Measurements from ENCODE around the gene ADA. TPM values are rescaled to one million over a fixed set of nuclear protein-coding genes. Genes with fewer than 3 reads are reported as not detected.
"Not testable (repeated sequence)": the region's sequence is repeated elsewhere in the genome, so short reads cannot be mapped to it uniquely, and the experiment has no call there.

The ADA gene
- total RNA-seq: 10 to 100 TPM in 2 of 3 donors, 1 to 10 TPM in 1; 8.8 to 13.5 (median 12.5) TPM

- Mint-ChIP-seq H3K27me3 (ENCODE audit: low read depth) (no peaks in the 10 kb centered on the region), H3K36me3 (ENCODE audit: insufficient read depth) (no peaks in the 10 kb centered on the region), H3K4me1 (ENCODE audit: low read depth) (peaks cover 47% of the 10 kb centered on the region), H3K9me3 (no peaks in the 10 kb centered on the region), H3K4me3 (peak within 1 kb of the TSS; percentile 84)
- DNase-seq (no peak), ATAC-seq (peak; percentile 60 to 63)
Measured at GRCh38 chr20:44651684-44652423, at the start of gene ADA. TSS of gene ADA (minus strand) at chr20:44651699. CDS start at chr20:44651607, 92 bp downstream.

- no peak for DNase-seq
- no peaks in the 10 kb centered on the region for H3K9me3 Mint-ChIP-seq
- no peaks in the 10 kb centered on the region for H3K4me1 Mint-ChIP-seq (ENCODE audit: low read depth)
- H3K4me3 Mint-ChIP-seq: no peak overlapping the region
- ATAC-seq: no peak
- H3K27me3 Mint-ChIP-seq (ENCODE audit: low read depth): peaks cover 3% of the 10 kb centered on the region
- H3K36me3 Mint-ChIP-seq (ENCODE audit: insufficient read depth): no peaks in the 10 kb centered on the region
Measured at GRCh38 chr20:44700306-44700705, 48.8 kb upstream of the ADA start.

DNA sequence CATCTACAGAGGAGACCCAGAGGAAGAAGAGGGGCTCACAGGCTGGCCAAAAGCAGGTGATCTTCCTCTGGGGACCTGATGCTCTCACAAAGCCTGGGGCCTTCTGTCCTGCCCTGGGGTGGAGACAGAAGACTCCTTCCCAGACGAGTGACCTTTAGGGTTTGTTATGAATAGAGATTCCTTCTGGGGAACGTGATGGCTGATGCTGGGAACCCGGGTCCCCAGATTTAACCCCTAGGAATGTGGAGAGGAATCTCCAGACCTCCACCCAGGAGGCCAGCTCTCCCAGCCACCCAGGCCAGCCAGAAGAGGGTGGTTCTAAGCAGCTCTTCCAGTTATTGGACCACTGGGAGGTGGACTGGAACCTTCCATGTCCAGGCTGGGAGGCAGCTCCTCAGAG, 46.9 kb upstream of the ADA start:
- Mint-ChIP-seq H3K4me3 (no peak overlapping the region), H3K36me3 (ENCODE audit: insufficient read depth) (no peaks in the 10 kb centered on the region), H3K4me1 (ENCODE audit: low read depth) (no peaks in the 10 kb centered on the region), H3K9me3 (no peaks in the 10 kb centered on the region), H3K27me3 (ENCODE audit: low read depth) (peaks cover 3% of the 10 kb centered on the region)
- DNase-seq (no peak), ATAC-seq (no peak)

DNA sequence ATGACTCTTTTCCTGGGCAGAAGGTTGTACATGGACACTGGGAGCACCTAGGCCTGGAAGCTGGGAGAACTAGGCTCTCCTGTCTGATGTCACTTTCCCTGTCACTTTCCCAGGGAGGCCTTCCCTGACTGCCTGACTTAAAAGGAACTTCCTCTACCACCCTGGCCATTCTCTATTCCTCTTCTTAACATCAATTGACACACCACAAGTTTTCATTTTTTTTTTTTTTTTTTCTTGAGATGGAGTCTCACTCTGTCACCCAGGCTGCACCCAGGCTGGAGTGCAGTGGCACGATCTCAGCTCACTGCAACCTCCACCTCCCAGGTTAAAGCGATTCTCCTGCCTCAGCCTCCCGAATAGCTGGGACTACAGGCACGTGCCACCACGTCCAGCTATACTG, 45.5 kb upstream of the ADA start:
- not testable (repeated sequence) for DNase-seq; ATAC-seq; H3K9me3 Mint-ChIP-seq; H3K36me3 Mint-ChIP-seq (ENCODE audit: insufficient read depth); H3K4me3 Mint-ChIP-seq; H3K4me1 Mint-ChIP-seq (ENCODE audit: low read depth); H3K27me3 Mint-ChIP-seq (ENCODE audit: low read depth)

DNA sequence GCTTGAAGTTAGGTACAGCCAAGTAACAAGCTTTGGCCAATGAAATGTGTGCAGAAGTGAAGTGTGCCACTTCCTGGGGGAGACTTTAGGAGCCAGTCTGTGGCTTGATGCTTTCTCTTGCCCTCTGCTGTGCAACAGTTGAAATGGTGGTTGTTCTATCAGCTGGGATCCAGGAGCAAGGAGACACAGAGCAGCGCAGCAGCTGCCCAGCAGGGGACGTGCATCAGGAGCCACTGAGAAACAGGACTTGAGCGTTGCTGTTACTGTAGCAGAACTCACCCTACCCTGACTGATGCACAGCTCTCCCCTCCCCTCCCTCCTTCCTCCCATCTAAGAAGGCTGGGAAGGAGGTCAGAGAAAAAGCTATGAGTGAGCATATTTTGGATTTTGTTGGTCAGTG, 44.8 kb upstream of the ADA start:
- ATAC-seq (no peak), DNase-seq (no peak)
- Mint-ChIP-seq H3K9me3 (no peaks in the 10 kb centered on the region), H3K4me3 (no peak overlapping the region), H3K36me3 (ENCODE audit: insufficient read depth) (no peaks in the 10 kb centered on the region), H3K4me1 (ENCODE audit: low read depth) (no peaks in the 10 kb centered on the region), H3K27me3 (ENCODE audit: low read depth) (peaks cover 3% of the 10 kb centered on the region)

DNA sequence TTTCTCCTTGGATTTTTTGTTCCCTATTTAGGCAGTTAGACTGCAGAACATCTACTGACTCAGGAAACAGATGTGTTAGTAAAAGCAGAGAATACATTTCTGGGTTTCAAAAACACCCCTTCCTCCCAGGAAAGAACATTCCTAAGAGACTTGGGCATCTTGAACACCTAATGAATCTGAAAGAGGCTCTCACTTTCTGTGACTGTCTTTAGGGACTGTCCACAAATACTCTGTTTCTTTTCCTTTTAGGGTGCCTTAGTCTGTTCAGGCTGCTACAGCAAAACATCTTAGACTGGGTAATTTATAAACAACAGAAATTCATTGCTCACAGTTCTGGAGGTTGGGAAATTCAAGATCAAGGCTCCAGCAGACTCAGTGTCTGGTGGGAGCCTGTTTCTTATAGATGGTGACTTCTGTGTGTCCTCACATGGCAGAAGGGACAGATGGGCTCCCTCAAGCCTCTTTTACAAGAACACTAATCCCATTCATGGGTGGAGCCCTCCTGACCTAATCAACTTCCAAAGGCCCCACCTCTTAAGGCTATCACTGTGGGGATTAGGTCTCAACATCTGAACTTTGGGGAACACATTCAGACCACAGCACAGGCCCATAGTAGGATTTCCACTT, 44.3 kb upstream of the ADA start:
- H3K9me3 Mint-ChIP-seq: no peaks in the 10 kb centered on the region
- no peaks in the 10 kb centered on the region for H3K36me3 Mint-ChIP-seq (ENCODE audit: insufficient read depth)
- H3K4me3 Mint-ChIP-seq: no peak overlapping the region
- no peak for ATAC-seq
- no peak for DNase-seq
- no peaks in the 10 kb centered on the region for H3K4me1 Mint-ChIP-seq (ENCODE audit: low read depth)
- no peaks in the 10 kb centered on the region for H3K27me3 Mint-ChIP-seq (ENCODE audit: low read depth)

- Mint-ChIP-seq H3K4me1 (ENCODE audit: low read depth) (no peaks in the 10 kb centered on the region), H3K36me3 (ENCODE audit: insufficient read depth) (no peaks in the 10 kb centered on the region), H3K4me3 (no peak overlapping the region), H3K9me3 (no peaks in the 10 kb centered on the region), H3K27me3 (ENCODE audit: low read depth) (no peaks in the 10 kb centered on the region)
- ATAC-seq (no peak), DNase-seq (no peak)
Measured at GRCh38 chr20:44695295-44695673, 43.8 kb upstream of the ADA start.

DNA sequence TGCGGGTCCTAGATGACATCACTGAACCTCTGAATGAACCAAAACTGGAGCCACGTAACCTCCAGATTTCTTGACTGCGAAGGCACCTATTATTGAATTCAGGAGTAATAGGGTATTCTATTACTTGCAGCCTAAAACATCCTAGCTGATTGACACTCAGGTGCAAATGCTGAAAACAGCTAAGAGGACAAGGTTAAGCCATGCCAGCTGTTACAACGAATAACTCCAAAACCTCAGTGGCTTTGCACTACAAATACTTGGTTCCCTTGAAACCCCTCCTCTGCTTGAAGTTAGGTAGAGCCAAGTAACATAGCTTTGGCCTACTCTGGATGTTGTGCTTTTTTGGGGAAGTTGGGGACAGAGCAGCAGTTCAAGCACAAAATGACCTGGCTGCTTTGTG, 42.7 kb upstream of the ADA start:
- ATAC-seq (no peak), DNase-seq (no peak)
- Mint-ChIP-seq H3K27me3 (ENCODE audit: low read depth) (no peaks in the 10 kb centered on the region), H3K4me3 (no peak overlapping the region), H3K36me3 (ENCODE audit: insufficient read depth) (no peaks in the 10 kb centered on the region), H3K4me1 (ENCODE audit: low read depth) (no peaks in the 10 kb centered on the region), H3K9me3 (no peaks in the 10 kb centered on the region)

- Mint-ChIP-seq H3K27me3 (ENCODE audit: low read depth) (no peaks in the 10 kb centered on the region), H3K4me1 (ENCODE audit: low read depth) (no peaks in the 10 kb centered on the region), H3K36me3 (ENCODE audit: insufficient read depth) (no peaks in the 10 kb centered on the region), H3K4me3 (no peak overlapping the region), H3K9me3 (no peaks in the 10 kb centered on the region)
- DNase-seq (no peak), ATAC-seq (no peak)
Measured at GRCh38 chr20:44693627-44694026, 42.1 kb upstream of the ADA start.

- ATAC-seq (no peak), DNase-seq (no peak)
- Mint-ChIP-seq H3K36me3 (ENCODE audit: insufficient read depth) (no peaks in the 10 kb centered on the region), H3K9me3 (no peaks in the 10 kb centered on the region), H3K4me3 (no peak overlapping the region), H3K27me3 (ENCODE audit: low read depth) (no peaks in the 10 kb centered on the region), H3K4me1 (ENCODE audit: low read depth) (no peaks in the 10 kb centered on the region)
Measured at GRCh38 chr20:44692932-44693480, 41.5 kb upstream of the ADA start.

DNA sequence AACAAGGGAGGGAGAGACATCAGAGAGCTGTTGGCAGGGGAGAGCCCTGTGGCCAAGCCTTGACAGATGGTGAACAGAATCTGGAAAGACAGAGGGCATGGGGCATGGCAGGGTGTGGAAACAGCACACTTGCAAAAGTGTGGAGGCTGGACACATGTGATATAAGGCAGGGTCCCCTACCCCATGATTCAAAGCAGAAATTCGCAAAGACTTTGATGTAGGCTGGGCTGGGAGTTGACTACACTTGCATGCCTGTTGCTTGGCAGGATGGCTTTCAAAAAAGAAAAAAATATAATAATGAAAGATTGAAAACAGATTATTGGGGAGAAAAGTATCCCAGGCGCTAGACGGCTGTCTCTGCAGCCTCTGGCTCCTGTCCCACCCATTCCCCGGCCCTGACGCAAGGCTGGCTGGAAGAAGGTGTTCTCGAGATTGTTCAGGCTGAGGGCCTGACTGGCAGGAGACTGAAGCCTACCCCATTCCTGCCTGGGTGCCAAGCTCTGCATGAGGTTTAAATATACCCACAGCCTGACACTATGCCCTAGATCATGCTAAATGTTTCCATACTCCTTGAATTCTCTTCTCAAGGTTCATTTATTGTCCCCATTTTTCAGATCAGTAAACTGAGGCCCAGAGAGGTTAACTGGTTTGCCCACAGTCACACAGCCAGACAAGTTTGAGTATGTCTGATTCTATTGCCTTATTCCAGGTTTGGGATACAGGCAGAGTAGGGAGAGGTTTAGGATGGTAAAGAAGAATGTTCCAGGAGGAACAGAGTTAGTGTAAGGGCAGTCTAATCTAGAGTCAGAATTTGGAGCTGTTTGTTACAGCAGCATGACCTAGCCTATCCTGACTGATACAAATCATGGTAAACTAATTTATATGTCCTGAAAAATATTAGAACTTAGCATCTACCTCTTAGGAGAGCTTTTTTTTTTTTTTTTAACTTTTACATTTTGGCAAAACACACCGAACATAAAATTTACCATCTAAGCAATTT, 40.2 kb upstream of the ADA start:
- DNase-seq (no peak), ATAC-seq (no peak)
- Mint-ChIP-seq H3K9me3 (no peaks in the 10 kb centered on the region), H3K27me3 (ENCODE audit: low read depth) (peaks cover 3% of the 10 kb centered on the region), H3K4me1 (ENCODE audit: low read depth) (no peaks in the 10 kb centered on the region), H3K36me3 (ENCODE audit: insufficient read depth) (no peaks in the 10 kb centered on the region), H3K4me3 (no peak overlapping the region)

GRCh38 chr20:44690781-44691423, 39.4 kb upstream of the ADA start:
- H3K4me1 Mint-ChIP-seq (ENCODE audit: low read depth): no peaks in the 10 kb centered on the region
- DNase-seq: no peak
- H3K36me3 Mint-ChIP-seq (ENCODE audit: insufficient read depth): no peaks in the 10 kb centered on the region
- no peak for ATAC-seq
- H3K27me3 Mint-ChIP-seq (ENCODE audit: low read depth): peaks cover 3% of the 10 kb centered on the region
- H3K4me3 Mint-ChIP-seq: no peak overlapping the region
- no peaks in the 10 kb centered on the region for H3K9me3 Mint-ChIP-seq

DNA sequence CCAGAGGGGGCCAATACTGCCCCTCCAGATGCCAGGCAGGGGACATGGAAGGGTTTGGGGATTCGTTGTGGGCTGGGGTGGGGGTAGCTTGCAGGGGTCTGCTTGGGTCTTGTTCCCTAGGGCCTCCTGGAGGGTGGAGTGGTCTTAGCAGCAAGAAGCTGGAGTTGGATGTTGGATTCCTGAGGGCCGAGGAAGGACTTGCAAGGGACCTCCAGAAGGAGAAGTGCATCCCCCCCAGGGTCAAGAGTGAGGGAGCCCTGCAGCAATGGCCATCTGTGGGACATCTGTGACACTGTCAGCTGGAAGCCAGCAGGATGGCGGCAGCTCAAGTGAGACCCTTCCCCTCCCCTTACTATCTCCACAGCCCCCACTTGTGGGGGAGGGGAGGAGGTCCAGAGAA, 38.3 kb upstream of the ADA start:
- H3K9me3 Mint-ChIP-seq: no peaks in the 10 kb centered on the region

More for the DNA sequence above, 38.3 kb upstream of the ADA start:
- H3K4me1 Mint-ChIP-seq (ENCODE audit: low read depth): peaks cover 5% of the 10 kb centered on the region
- no peak overlapping the region for H3K4me3 Mint-ChIP-seq
- ATAC-seq (no peak), DNase-seq (no peak)
- H3K27me3 Mint-ChIP-seq (ENCODE audit: low read depth): peaks cover 3% of the 10 kb centered on the region
- no peaks in the 10 kb centered on the region for H3K36me3 Mint-ChIP-seq (ENCODE audit: insufficient read depth)
